Measurements from ENCODE around the gene MAPK1IP1L.

DNA sequence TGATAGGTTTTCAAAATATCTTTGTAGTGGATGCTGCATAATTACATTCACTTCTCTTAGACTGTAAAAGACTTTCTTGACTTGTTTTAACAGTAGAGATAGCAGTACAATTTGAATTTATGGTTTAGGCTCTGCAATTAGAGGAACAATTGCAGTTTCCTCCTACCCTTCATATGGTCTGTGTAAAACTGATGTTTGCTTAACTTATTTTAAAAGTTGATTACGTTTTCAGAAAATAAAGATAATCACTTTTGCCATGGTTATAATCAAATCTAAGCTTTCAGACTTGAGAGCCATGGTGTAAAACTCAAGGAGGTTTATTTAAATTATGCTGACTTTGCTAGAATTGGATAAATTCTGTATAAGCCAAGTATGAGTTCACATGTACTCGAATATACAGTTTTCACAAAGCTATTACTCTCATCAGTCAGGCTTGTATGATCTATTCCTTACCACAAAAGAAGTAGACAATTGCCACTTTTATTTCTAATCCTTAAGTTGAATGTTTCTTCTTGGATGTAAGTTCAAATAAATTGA, 2.5 kb upstream of the MAPK1IP1L start:
- TF ChIP-seq, protein P1, sequence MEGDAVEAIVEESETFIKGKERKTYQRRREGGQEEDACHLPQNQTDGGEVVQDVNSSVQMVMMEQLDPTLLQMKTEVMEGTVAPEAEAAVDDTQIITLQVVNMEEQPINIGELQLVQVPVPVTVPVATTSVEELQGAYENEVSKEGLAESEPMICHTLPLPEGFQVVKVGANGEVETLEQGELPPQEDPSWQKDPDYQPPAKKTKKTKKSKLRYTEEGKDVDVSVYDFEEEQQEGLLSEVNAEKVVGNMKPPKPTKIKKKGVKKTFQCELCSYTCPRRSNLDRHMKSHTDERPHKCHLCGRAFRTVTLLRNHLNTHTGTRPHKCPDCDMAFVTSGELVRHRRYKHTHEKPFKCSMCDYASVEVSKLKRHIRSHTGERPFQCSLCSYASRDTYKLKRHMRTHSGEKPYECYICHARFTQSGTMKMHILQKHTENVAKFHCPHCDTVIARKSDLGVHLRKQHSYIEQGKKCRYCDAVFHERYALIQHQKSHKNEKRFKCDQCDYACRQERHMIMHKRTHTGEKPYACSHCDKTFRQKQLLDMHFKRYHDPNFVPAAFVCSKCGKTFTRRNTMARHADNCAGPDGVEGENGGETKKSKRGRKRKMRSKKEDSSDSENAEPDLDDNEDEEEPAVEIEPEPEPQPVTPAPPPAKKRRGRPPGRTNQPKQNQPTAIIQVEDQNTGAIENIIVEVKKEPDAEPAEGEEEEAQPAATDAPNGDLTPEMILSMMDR (IDR thresholded peaks at IDR 0.05) = no peak
- TF ChIP-seq POLR2A (IDR thresholded peaks at IDR 0.05) = no peak
